WTC11 (cell line): ENCODE measurements around the gene EEF2. TPM values are rescaled to one million over a fixed set of nuclear protein-coding genes. Genes with fewer than 3 reads are reported as not detected.
A peak's percentile ranks its signal among the peaks of the same experiment; 100 is the strongest.

Experiments used
- ATAC-seq: fragments of 200-7000 bp; cut with Tn5 transposase; 2 replicates; pipeline ENCODE4 v1.10.0; 2021; ENCODE audit warnings: mild to moderate bottlenecking, moderate library complexity
- CTCF ChIA-PET: fragments of 300-600 bp; sonication (Branson Sonifier 250); formaldehyde crosslinking; loops from one replicate; lab custom pipeline; 2021; ENCODE audit warnings: antibody characterized with exemption; lab: Charles Lee
- POLR2A ChIA-PET: fragments of 350-600 bp; sonication (Branson Sonifier 250); formaldehyde crosslinking; loops from one replicate; lab custom pipeline; 2021; ENCODE audit warnings: antibody characterized with exemption; lab: Charles Lee
- DNase-seq: peaks from one replicate; pipeline ENCODE4 v3.0.0; 2021; ENCODE audit warnings: low spot score
- H3K27ac Mint-ChIP-seq: 2 replicates; pipeline ENCODE4 v1.8.0; 2021; ENCODE audit warnings: mixed read lengths
- H3K27me3 Mint-ChIP-seq: 2 replicates; pipeline ENCODE4 v1.8.0; 2021; ENCODE audit warnings: low read depth, mild to moderate bottlenecking, moderate library complexity, mixed read lengths
- H3K36me3 Mint-ChIP-seq: 2 replicates; pipeline ENCODE4 v1.8.0; 2021; ENCODE audit warnings: mixed read lengths
- H3K4me1 Mint-ChIP-seq: 2 replicates; pipeline ENCODE4 v1.8.0; 2022; ENCODE audit warnings: mixed read lengths
- H3K4me3 Mint-ChIP-seq: 2 replicates; pipeline ENCODE4 v1.8.0; 2021; ENCODE audit warnings: mild to moderate bottlenecking, moderate library complexity, mixed read lengths
- H3K9me3 Mint-ChIP-seq: 2 replicates; pipeline ENCODE4 v1.8.0; 2021; ENCODE audit warnings: mixed read lengths
- AFF4 ChIP-seq: sonication (generic); formaldehyde crosslinking; IDR thresholded peaks from 2 replicates; pipeline ENCODE4 v1.8.1; 2023; ENCODE audit warnings: mild to moderate bottlenecking, missing genetic modification reagents, borderline replicate concordance
- CBFB ChIP-seq: sonication (generic); formaldehyde crosslinking; IDR thresholded peaks from 2 replicates; pipeline ENCODE4 v1.8.1; 2022; ENCODE audit warnings: mild to moderate bottlenecking, low read depth, missing genetic modification reagents
- E2F4 ChIP-seq: sonication (generic); formaldehyde crosslinking; IDR thresholded peaks from 2 replicates; pipeline ENCODE4 v1.8.1; 2022; ENCODE audit warnings: low read depth, mild to moderate bottlenecking, moderate library complexity, missing genetic modification reagents, borderline replicate concordance
- ELF4 ChIP-seq: sonication (generic); formaldehyde crosslinking; IDR thresholded peaks from 2 replicates; pipeline ENCODE4 v1.8.1; 2022; ENCODE audit warnings: low read depth, mild to moderate bottlenecking, moderate library complexity, missing genetic modification reagents
- EMX1 ChIP-seq: fragments of 250-450 bp; sonication (Bioruptor Pico); IDR thresholded peaks from 2 replicates; pipeline ENCODE4 v1.8.0; 2021; ENCODE audit warnings: mild to moderate bottlenecking
- ETV6 ChIP-seq: sonication (generic); formaldehyde crosslinking; IDR thresholded peaks from 2 replicates; pipeline ENCODE4 v1.8.1; 2022; ENCODE audit warnings: mild to moderate bottlenecking, missing genetic modification reagents
- FOXP1 ChIP-seq: sonication (generic); formaldehyde crosslinking; IDR thresholded peaks from 2 replicates; pipeline ENCODE4 v1.8.0; 2022; ENCODE audit warnings: missing genetic modification reagents, mild to moderate bottlenecking, moderate library complexity, borderline replicate concordance
- GRHL2 ChIP-seq: fragments of 250-450 bp; sonication (Bioruptor Pico); IDR thresholded peaks from 2 replicates; pipeline ENCODE4 v1.8.0; 2022; ENCODE audit warnings: mild to moderate bottlenecking, moderate library complexity; ENCODE audit not compliant: insufficient replicate concordance, severe bottlenecking
- HMGXB4 ChIP-seq: sonication (generic); formaldehyde crosslinking; IDR thresholded peaks from 2 replicates; pipeline ENCODE4 v1.8.1; 2023; ENCODE audit warnings: mild to moderate bottlenecking, moderate library complexity, missing genetic modification reagents
- IRF2 ChIP-seq: sonication (generic); formaldehyde crosslinking; IDR thresholded peaks from 2 replicates; pipeline ENCODE4 v1.8.0; 2022; ENCODE audit warnings: low read depth, missing genetic modification reagents, borderline replicate concordance
- MYBL2 ChIP-seq: sonication (generic); formaldehyde crosslinking; IDR thresholded peaks from 2 replicates; pipeline ENCODE4 v1.8.1; 2023; ENCODE audit warnings: mild to moderate bottlenecking, moderate library complexity, missing genetic modification reagents
- NFYB ChIP-seq: sonication (generic); formaldehyde crosslinking; conservative IDR thresholded peaks from 2 replicates; pipeline ENCODE4 v1.8.0; 2022; ENCODE audit warnings: low read depth, missing genetic modification reagents
- SOX15 ChIP-seq: fragments of 250-450 bp; sonication (Bioruptor Pico); IDR thresholded peaks from 2 replicates; pipeline ENCODE4 v1.9.0; 2021; ENCODE audit warnings: mild to moderate bottlenecking
- SP1 ChIP-seq: sonication (generic); formaldehyde crosslinking; conservative IDR thresholded peaks from 2 replicates; pipeline ENCODE4 v1.8.1; 2022; ENCODE audit warnings: missing genetic modification reagents
- TP53 ChIP-seq: sonication (generic); formaldehyde crosslinking; IDR thresholded peaks from 2 replicates; pipeline ENCODE4 v1.8.1; 2023; ENCODE audit warnings: mild to moderate bottlenecking, missing genetic modification reagents
- ZNF138 ChIP-seq: sonication (generic); formaldehyde crosslinking; conservative IDR thresholded peaks from 2 replicates; pipeline ENCODE4 v1.8.1; 2022; ENCODE audit warnings: mild to moderate bottlenecking, moderate library complexity, missing genetic modification reagents
- ZNF512 ChIP-seq: sonication (generic); formaldehyde crosslinking; IDR thresholded peaks from 2 replicates; pipeline ENCODE4 v1.8.1; 2022; ENCODE audit warnings: missing genetic modification reagents, borderline replicate concordance
- total RNA-seq: library from RNA; stranded (reverse); gene quantifications from 3 replicates; pipeline ENCODE4 v1.2.3, GENCODE V29; 2021
- TF ChIP-seq, protein P1 (sequence below): fragments of 250-450 bp; sonication (Bioruptor Pico); IDR thresholded peaks from 2 replicates; pipeline ENCODE4 v1.8.0; 2021; ENCODE audit warnings: mild to moderate bottlenecking
- TF ChIP-seq, protein P2 (sequence below): sonication (generic); formaldehyde crosslinking; IDR thresholded peaks from 2 replicates; pipeline ENCODE4 v1.8.0; 2022; ENCODE audit warnings: missing genetic modification reagents

Gene EEF2
- total RNA-seq, 1 experiment from 2014 or later, result 3,572 TPM

DNA sequence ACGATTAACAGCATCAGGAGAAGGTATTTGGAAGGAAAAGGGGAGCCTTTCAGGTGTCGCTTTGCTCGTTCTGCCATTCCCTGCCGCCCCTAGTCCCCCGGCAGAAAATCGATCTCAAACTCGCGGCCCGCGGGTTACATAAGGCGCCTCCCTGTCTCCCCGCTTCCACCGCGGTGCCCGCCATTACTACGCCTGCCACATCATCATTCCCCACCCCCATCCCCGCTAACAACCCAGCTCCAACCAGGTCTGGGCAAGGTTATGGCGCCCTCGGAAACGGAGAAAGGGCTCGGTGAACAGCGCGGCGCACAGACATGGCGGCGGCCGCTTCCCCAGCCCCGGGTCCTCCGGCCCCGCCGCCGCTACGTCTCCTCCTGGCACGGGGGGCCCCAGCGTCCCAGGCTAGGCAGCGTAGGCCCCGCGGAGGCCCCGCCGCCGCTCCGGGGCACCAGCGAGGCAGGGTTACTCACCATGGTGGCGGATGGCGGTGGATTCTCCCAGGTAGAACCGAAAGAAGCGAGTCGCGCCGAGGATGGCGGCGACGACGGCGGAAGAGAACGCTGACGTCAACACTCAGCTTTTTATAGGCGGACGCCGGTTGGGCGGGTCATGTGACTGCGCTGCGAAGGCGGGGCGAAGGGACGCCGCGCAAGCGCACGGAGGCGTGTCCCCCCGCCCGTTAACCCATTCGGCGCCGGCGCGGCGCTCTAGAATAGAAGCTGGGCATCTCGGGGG lies at the start of gene EEF2 (continued):
- TF ChIP-seq, protein P1, sequence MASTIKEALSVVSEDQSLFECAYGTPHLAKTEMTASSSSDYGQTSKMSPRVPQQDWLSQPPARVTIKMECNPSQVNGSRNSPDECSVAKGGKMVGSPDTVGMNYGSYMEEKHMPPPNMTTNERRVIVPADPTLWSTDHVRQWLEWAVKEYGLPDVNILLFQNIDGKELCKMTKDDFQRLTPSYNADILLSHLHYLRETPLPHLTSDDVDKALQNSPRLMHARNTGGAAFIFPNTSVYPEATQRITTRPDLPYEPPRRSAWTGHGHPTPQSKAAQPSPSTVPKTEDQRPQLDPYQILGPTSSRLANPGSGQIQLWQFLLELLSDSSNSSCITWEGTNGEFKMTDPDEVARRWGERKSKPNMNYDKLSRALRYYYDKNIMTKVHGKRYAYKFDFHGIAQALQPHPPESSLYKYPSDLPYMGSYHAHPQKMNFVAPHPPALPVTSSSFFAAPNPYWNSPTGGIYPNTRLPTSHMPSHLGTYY (CRISPR knock-in tag), result 0 out of 2 replicates have a peak, but pooled peaks have one; percentile 74
- TF ChIP-seq AFF4 (CRISPR knock-in tag) (peak; percentile 71; the same call in 1 of the 2 replicates), EMX1 (CRISPR knock-in tag) (no peak; the same call in 1 of the 2 replicates), MYBL2 (CRISPR knock-in tag) (peak; percentile 66), GRHL2 (CRISPR knock-in tag) (no peak), SP1 (peak; percentile 93), NFYB (CRISPR knock-in tag) (peak; percentile 18; the same call in 1 of the 2 replicates), FOXP1 (peak; percentile 89), ETV6 (CRISPR knock-in tag) (peak; percentile 94), TP53 (CRISPR knock-in tag) (peak; percentile 70; the same call in 1 of the 2 replicates), IRF2 (CRISPR knock-in tag) (no peak)
- TF ChIP-seq, protein P2, sequence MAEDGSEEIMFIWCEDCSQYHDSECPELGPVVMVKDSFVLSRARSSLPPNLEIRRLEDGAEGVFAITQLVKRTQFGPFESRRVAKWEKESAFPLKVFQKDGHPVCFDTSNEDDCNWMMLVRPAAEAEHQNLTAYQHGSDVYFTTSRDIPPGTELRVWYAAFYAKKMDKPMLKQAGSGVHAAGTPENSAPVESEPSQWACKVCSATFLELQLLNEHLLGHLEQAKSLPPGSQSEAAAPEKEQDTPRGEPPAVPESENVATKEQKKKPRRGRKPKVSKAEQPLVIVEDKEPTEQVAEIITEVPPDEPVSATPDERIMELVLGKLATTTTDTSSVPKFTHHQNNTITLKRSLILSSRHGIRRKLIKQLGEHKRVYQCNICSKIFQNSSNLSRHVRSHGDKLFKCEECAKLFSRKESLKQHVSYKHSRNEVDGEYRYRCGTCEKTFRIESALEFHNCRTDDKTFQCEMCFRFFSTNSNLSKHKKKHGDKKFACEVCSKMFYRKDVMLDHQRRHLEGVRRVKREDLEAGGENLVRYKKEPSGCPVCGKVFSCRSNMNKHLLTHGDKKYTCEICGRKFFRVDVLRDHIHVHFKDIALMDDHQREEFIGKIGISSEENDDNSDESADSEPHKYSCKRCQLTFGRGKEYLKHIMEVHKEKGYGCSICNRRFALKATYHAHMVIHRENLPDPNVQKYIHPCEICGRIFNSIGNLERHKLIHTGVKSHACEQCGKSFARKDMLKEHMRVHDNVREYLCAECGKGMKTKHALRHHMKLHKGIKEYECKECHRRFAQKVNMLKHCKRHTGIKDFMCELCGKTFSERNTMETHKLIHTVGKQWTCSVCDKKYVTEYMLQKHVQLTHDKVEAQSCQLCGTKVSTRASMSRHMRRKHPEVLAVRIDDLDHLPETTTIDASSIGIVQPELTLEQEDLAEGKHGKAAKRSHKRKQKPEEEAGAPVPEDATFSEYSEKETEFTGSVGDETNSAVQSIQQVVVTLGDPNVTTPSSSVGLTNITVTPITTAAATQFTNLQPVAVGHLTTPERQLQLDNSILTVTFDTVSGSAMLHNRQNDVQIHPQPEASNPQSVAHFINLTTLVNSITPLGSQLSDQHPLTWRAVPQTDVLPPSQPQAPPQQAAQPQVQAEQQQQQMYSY (CRISPR knock-in tag), result no peak

DNA sequence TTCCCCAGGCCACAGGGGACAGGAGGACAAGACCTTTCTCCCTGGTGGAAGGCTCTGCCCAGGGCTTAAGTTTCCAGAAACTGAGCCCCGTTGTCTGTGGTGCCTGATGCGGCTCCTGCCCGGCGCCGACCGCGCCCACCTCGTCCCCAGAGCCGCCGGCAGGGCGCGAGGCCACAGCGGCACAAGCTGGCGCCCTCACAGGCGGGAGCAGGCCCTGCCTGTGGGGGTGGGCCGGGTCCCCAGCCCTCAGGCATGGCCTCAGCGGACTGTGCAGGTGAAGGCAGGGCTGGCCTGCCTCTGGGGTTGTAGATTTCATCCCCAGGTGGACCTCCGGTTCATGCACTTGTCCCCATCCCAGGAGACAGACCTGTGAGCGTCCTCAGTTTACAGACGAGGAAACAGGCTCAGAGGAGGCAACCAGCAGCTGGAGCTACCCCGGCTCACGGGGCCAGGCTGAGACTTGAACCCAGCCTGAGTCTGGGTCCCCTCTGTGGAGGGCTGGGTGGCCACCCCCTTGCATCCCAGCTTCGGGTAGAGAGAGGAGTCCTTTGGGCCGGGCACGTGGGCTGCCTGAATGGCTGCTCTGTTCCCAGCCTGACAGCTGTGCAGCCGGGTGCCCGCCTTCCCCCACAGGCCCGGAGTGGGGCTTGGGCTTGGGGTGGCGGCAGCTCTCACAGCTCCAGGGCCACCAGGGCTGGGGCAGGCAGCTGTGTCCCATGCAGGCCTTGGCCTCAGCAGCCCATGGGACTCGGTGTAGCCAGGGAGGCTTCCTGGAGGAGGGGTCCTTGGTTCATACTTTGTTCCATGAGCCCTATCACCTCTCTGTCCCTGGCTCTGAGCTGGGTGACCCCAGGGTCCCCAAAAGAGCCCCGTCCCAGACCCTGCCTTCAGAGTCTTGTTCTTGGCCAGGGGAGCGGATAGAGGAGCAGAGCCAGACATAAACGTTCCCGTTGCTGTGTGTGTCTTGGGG lies 49.1 kb upstream of the EEF2 start:
- no peaks in the 10 kb centered on the region for H3K9me3 Mint-ChIP-seq
- H3K4me1 Mint-ChIP-seq, result no peaks in the 10 kb centered on the region
- H3K36me3 Mint-ChIP-seq, result peaks cover 8% of the 10 kb centered on the region
- no peaks in the 10 kb centered on the region for H3K27me3 Mint-ChIP-seq
- DNase-seq (no peak), ATAC-seq (no peak)
- H3K4me3 Mint-ChIP-seq, result no peak overlapping the region
- CTCF ChIA-PET, result interaction anchor here (1.4 kb wide), 1 partner anchor 106 kb away, joined by 4 read pairs; no protein-coding TSS in a partner anchor
- POLR2A ChIA-PET, result interaction anchor here (0.6 kb wide), 1 partner anchor 32 kb away, joined by 3 read pairs; the partner anchor contains the start of gene ZBTB7A
- no peak overlapping the region for H3K27ac Mint-ChIP-seq
- no peak for TF ChIP-seq ELF4 (CRISPR knock-in tag)
- no peak for TF ChIP-seq ZNF512 (CRISPR knock-in tag)
- no peak for TF ChIP-seq GRHL2 (CRISPR knock-in tag)
- TF ChIP-seq CBFB (CRISPR knock-in tag), result no peak
- no peak for TF ChIP-seq SOX15
- no peak for TF ChIP-seq NFYB (CRISPR knock-in tag)
- TF ChIP-seq ZNF138, result no peak
- no peak for TF ChIP-seq E2F4 (CRISPR knock-in tag)
- no peak for TF ChIP-seq HMGXB4
